IMR-90 (cell line): ENCODE measurements around the gene SLC38A4. TPM values are rescaled to one million over a fixed set of nuclear protein-coding genes. Genes with fewer than 3 reads are reported as not detected.

Experiments
- ATAC-seq: fragments of 200-7000 bp; cut with Tn5 transposase; 2 replicates; pipeline ENCODE4 v1.9.1; 2020; ENCODE audit warnings: low read depth, mild to moderate bottlenecking, moderate library complexity
- BruUV-seq: library from RNA; stranded (reverse); fragments of 400-500 nt; replicated peaks from 2 replicates; lab custom pipeline; 2021; lab: Mats Ljungman, UMichigan
- CTCF ChIA-PET: fragments of 300-600 bp; formaldehyde crosslinking; extraction: SDS; loops from one replicate; lab custom pipeline; 2021; ENCODE audit warnings: antibody characterized with exemption; lab: Yijun Ruan, JAX
- POLR2A ChIA-PET: fragments of 300-600 bp; sonication (Branson Sonifier 250); formaldehyde crosslinking; loops from one replicate; lab custom pipeline; 2022; ENCODE audit warnings: antibody characterized with exemption; ENCODE audit not compliant: unreplicated experiment; lab: Charles Lee
- DNase-seq: peaks from one replicate; pipeline ENCODE4 v3.0.0; 2013
- H2AFZ ChIP-seq: replicated peaks from 2 replicates; pipeline ENCODE3; 2013; ENCODE audit warnings: low read length, mild to moderate bottlenecking; ENCODE audit not compliant: poor library complexity
- H2AK5ac ChIP-seq: 2 replicates; pipeline ENCODE4 v1.6.1; 2013; ENCODE audit warnings: low read depth, low read length, inconsistent platforms
- H2AK9ac ChIP-seq: replicated peaks from 2 replicates; pipeline ENCODE3; 2013; ENCODE audit warnings: mild to moderate bottlenecking, low read depth, low read length, moderate library complexity; ENCODE audit not compliant: poor library complexity
- H2BK120ac ChIP-seq: 2 replicates; pipeline ENCODE4 v1.6.1; 2013; ENCODE audit warnings: low read depth, low read length, inconsistent platforms
- H2BK15ac ChIP-seq: 3 replicates; pipeline ENCODE4 v1.6.1; 2013; ENCODE audit warnings: low read depth, low read length, inconsistent platforms
- H2BK20ac ChIP-seq: 2 replicates; pipeline ENCODE4 v1.6.1; 2013; ENCODE audit warnings: low read depth, mild to moderate bottlenecking, inconsistent platforms, low read length, moderate library complexity
- H2BK5ac ChIP-seq: 2 replicates; pipeline ENCODE4 v1.6.1; 2013; ENCODE audit warnings: mild to moderate bottlenecking, low read depth, low read length, inconsistent platforms; ENCODE audit not compliant: poor library complexity, severe bottlenecking
- H3K14ac ChIP-seq: replicated peaks from 2 replicates; pipeline ENCODE4 v1.6.1; 2013; ENCODE audit warnings: low read depth, low read length, inconsistent platforms
- H3K18ac ChIP-seq: 2 replicates; pipeline ENCODE4 v1.6.1; 2013; ENCODE audit warnings: low read depth, low read length, control low read depth
- H3K23ac ChIP-seq: 2 replicates; pipeline ENCODE4 v1.6.1; 2013; ENCODE audit warnings: low read depth, low read length, inconsistent platforms
- H3K27ac ChIP-seq: 2 replicates; pipeline ENCODE4 v1.5.1; 2013; ENCODE audit warnings: mild to moderate bottlenecking, control low read depth, low read length; ENCODE audit not compliant: insufficient read depth
- H3K27me3 ChIP-seq: 2 replicates; pipeline ENCODE4 v1.6.1; 2013; ENCODE audit warnings: low read length; ENCODE audit not compliant: control insufficient read depth, insufficient read depth
- H3K36me3 ChIP-seq: 2 replicates; pipeline ENCODE4 v1.6.1; 2013; ENCODE audit warnings: low read length, mixed read lengths; ENCODE audit not compliant: control insufficient read depth, insufficient read depth
- H3K4ac ChIP-seq: 2 replicates; pipeline ENCODE4 v1.6.1; 2013; ENCODE audit warnings: low read depth, low read length, inconsistent platforms
- H3K4me1 ChIP-seq: 2 replicates; pipeline ENCODE4 v1.6.1; 2013; ENCODE audit warnings: low read length, mixed read lengths; ENCODE audit not compliant: control insufficient read depth, insufficient read depth
- H3K4me2 ChIP-seq: 2 replicates; pipeline ENCODE4 v1.6.1; 2013; ENCODE audit warnings: low read depth, mild to moderate bottlenecking, control low read depth, low read length, moderate library complexity
- H3K4me3 ChIP-seq: 2 replicates; pipeline ENCODE4 v1.5.1; 2013; ENCODE audit warnings: low read depth, mild to moderate bottlenecking, control low read depth, low read length, moderate library complexity; ENCODE audit not compliant: insufficient read depth
- H3K56ac ChIP-seq: 2 replicates; pipeline ENCODE4 v1.6.1; 2013; ENCODE audit warnings: low read length, inconsistent platforms; ENCODE audit not compliant: insufficient read depth; ENCODE audit errors: extremely low read depth
- H3K79me1 ChIP-seq, 2 experiments: 2 replicates each; pipeline ENCODE4 v1.6.1; 2013; ENCODE audit warnings: low read length in 2 of 2, inconsistent platforms in 1 of 2, low read depth in 1 of 2
- H3K9ac ChIP-seq: 2 replicates; pipeline ENCODE4 v1.6.1; 2013; ENCODE audit warnings: low read depth, low read length, control low read depth
- H3K9me1 ChIP-seq: 2 replicates; pipeline ENCODE4 v1.6.1; 2013; ENCODE audit warnings: low read length, inconsistent platforms; ENCODE audit not compliant: insufficient read depth
- H3K9me3 ChIP-seq: 2 replicates; pipeline ENCODE4 v1.6.1; 2013; ENCODE audit warnings: low read length; ENCODE audit not compliant: control insufficient read depth, insufficient read depth
- H4K20me1 ChIP-seq: 2 replicates; pipeline ENCODE4 v1.6.1; 2013; ENCODE audit warnings: low read length, inconsistent platforms; ENCODE audit not compliant: insufficient read depth
- H4K5ac ChIP-seq: 2 replicates; pipeline ENCODE4 v1.6.1; 2013; ENCODE audit warnings: mild to moderate bottlenecking, low read depth, low read length, control low read depth
- H4K8ac ChIP-seq, 2 experiments: 2 replicates each; pipeline ENCODE4 v1.6.1; 2013; ENCODE audit warnings: low read depth in 2 of 2, low read length in 2 of 2, control low read depth in 1 of 2, inconsistent platforms in 1 of 2
- H4K91ac ChIP-seq: 2 replicates; pipeline ENCODE4 v1.6.1; 2013; ENCODE audit warnings: low read depth, low read length, inconsistent platforms; ENCODE audit not compliant: insufficient read depth
- CEBPB ChIP-seq: IDR thresholded peaks from 2 replicates; pipeline ENCODE4 v1.6.1; 2012; ENCODE audit warnings: low read depth, low read length, improper control_type of control experiment
- CHD1 ChIP-seq: IDR thresholded peaks from 2 replicates; pipeline ENCODE4 v1.6.1; 2012; ENCODE audit warnings: low read depth, low read length, improper control_type of control experiment
- CTCF ChIP-seq: conservative IDR thresholded peaks from 2 replicates; pipeline ENCODE4 v1.5.1; 2012; ENCODE audit warnings: mild to moderate bottlenecking, low read depth, low read length, improper control_type of control experiment
- ELK1 ChIP-seq: fragments of 150-350 bp; IDR thresholded peaks from 2 replicates; pipeline ENCODE4 v1.6.1; 2016; ENCODE audit warnings: low read depth, mild to moderate bottlenecking, low read length, moderate library complexity, borderline replicate concordance
- FOS ChIP-seq: fragments of 150-350 bp; IDR thresholded peaks from 2 replicates; pipeline ENCODE4 v1.6.1; 2016; ENCODE audit warnings: low read depth, low read length
- MAFK ChIP-seq: IDR thresholded peaks from 2 replicates; pipeline ENCODE4 v1.6.1; 2012; ENCODE audit warnings: low read depth, low read length, improper control_type of control experiment
- MAZ ChIP-seq: IDR thresholded peaks from 2 replicates; pipeline ENCODE4 v1.6.1; 2012; ENCODE audit warnings: low read depth, mild to moderate bottlenecking, low read length, improper control_type of control experiment, moderate library complexity, borderline replicate concordance
- MXI1 ChIP-seq: IDR thresholded peaks from 2 replicates; pipeline ENCODE4 v1.6.1; 2012; ENCODE audit warnings: low read depth, mild to moderate bottlenecking, low read length, moderate library complexity, borderline replicate concordance
- NFE2L2 ChIP-seq: fragments of 150-350 bp; IDR thresholded peaks from 2 replicates; pipeline ENCODE4 v1.6.1; 2016; ENCODE audit warnings: low read depth, mild to moderate bottlenecking, low read length
- POLR2A ChIP-seq: IDR thresholded peaks from 2 replicates; pipeline ENCODE4 v1.6.1; 2012; ENCODE audit warnings: mild to moderate bottlenecking, low read depth, low read length
- RAD21 ChIP-seq: IDR thresholded peaks from 2 replicates; pipeline ENCODE4 v1.6.1; 2012; ENCODE audit warnings: low read length, improper control_type of control experiment
- RCOR1 ChIP-seq: IDR thresholded peaks from 2 replicates; pipeline ENCODE4 v1.6.1; 2012; ENCODE audit warnings: mild to moderate bottlenecking, low read length, improper control_type of control experiment; ENCODE audit not compliant: insufficient replicate concordance
- RFX5 ChIP-seq: IDR thresholded peaks from 2 replicates; pipeline ENCODE4 v1.8.0; 2012; ENCODE audit warnings: low read depth, mild to moderate bottlenecking, low read length, moderate library complexity
- USF2 ChIP-seq: fragments of 150-350 bp; IDR thresholded peaks from 2 replicates; pipeline ENCODE4 v1.6.1; 2017; ENCODE audit warnings: mild to moderate bottlenecking, antibody characterized with exemption, low read length, low read depth
- WGBS, 2 experiments: methylation state at CpG; one replicate each; pipeline versions ENCODE4 v1.1.5 to v1.1.7; 2013; ENCODE audit warnings: missing lambda C conversion rate in 2 of 2; ENCODE audit not compliant: insufficient read length in 1 of 2; ENCODE audit errors: extremely low coverage in 2 of 2; 5-methylcytosine and 5-hydroxymethylcytosine counted together
- dilution Hi-C: fragments of 300-500 bp; cut with HindIII; formaldehyde crosslinking; loops from one replicate; pipeline ENCODE4 v1.14.3; 2018; ENCODE audit warnings: low sequenced_read_pairs; ENCODE audit not compliant: unreplicated experiment
- in situ Hi-C: fragments of 300-500 bp; cut with MboI; formaldehyde crosslinking; loops from 3 replicates; pipeline ENCODE4 v1.14.3; 2019; ENCODE audit warnings: low sequenced_read_pairs, inconsistent platforms, mixed read lengths
- intact Hi-C: fragments of 100-400 bp; cut with micrococcal nuclease; formaldehyde crosslinking; loops from 2 replicates; pipeline ENCODE4 v1.10.0; 2022
- polyA plus RNA-seq, 3 experiments: library from polyadenylated mRNA; depleted of rRNA; stranded (reverse); fragments of >200 nt; gene quantifications; 2 replicates each; pipeline ENCODE4 v1.2.3, GENCODE V29; 2012; ENCODE audit warnings: low replicate concordance in 1 of 3
- total RNA-seq: library from RNA; depleted of rRNA; stranded (reverse); fragments of >200 nt; gene quantifications from 2 replicates; pipeline ENCODE4 v1.2.3, GENCODE V29; 2012

Gene SLC38A4
- total and polyA plus RNA-seq, 2 of the 4 experiments (the other 2 are of a cell fraction): 2.3 to 2.7 TPM

GRCh38 chr12:46801293-46801692 is 24.5 kb downstream of the SLC38A4 start:
- DNase-seq: no peak
- Histone ChIP-seq H2BK5ac (no peak overlapping the region), H3K27ac (no peak overlapping the region), H2BK15ac (no peak overlapping the region), H4K20me1 (no peaks in the 10 kb centered on the region), H3K23ac (no peak overlapping the region), H3K9me1 (no peaks in the 10 kb centered on the region), H4K8ac (no peak overlapping the region), H2BK120ac (no peak overlapping the region), H4K91ac (no peak overlapping the region), H3K4me3 (no peak overlapping the region), H3K4me1 (no peaks in the 10 kb centered on the region), H2AK9ac (no peak overlapping the region), H3K18ac (no peak overlapping the region), H3K4me2 (no peak overlapping the region), H3K56ac (no peak overlapping the region), H3K14ac (no peak overlapping the region), H2AFZ (no peak overlapping the region), H3K27me3 (no peaks in the 10 kb centered on the region), H4K5ac (no peak overlapping the region), H2BK20ac (no peak overlapping the region), H3K79me1 (no peaks in the 10 kb centered on the region), H3K9me3 (no peaks in the 10 kb centered on the region), H3K36me3 (no peaks in the 10 kb centered on the region), H3K9ac (no peak overlapping the region), H2AK5ac (no peak overlapping the region), H3K4ac (no peak overlapping the region)
- dilution Hi-C loops: no loop called here
- intact Hi-C loops: no loop called here
- in situ Hi-C loops: no loop called here
- no TSS peak for BruUV-seq
- TF ChIP-seq RFX5: no peak
- TF ChIP-seq POLR2A: no peak
- TF ChIP-seq CHD1: no peak
- TF ChIP-seq CTCF: no peak
- TF ChIP-seq RCOR1: no peak
- no peak for TF ChIP-seq NFE2L2
- TF ChIP-seq MXI1: no peak
- no peak for TF ChIP-seq FOS
- TF ChIP-seq MAZ: no peak
- TF ChIP-seq CEBPB: no peak
- no peak for TF ChIP-seq RAD21
- no peak for TF ChIP-seq MAFK
- no peak for TF ChIP-seq USF2
- no peak for TF ChIP-seq ELK1
- ATAC-seq: no peak
- ChIA-PET POLR2A (no interaction called here), CTCF (no interaction called here)
- WGBS, 2 experiments: no CpG with 5 or more reads among the region's 1 CpG
